ENCODE data around the gene GREM1.
A peak's percentile ranks its signal among the peaks of the same experiment; 100 is the strongest.

The GREM1 gene

DNA sequence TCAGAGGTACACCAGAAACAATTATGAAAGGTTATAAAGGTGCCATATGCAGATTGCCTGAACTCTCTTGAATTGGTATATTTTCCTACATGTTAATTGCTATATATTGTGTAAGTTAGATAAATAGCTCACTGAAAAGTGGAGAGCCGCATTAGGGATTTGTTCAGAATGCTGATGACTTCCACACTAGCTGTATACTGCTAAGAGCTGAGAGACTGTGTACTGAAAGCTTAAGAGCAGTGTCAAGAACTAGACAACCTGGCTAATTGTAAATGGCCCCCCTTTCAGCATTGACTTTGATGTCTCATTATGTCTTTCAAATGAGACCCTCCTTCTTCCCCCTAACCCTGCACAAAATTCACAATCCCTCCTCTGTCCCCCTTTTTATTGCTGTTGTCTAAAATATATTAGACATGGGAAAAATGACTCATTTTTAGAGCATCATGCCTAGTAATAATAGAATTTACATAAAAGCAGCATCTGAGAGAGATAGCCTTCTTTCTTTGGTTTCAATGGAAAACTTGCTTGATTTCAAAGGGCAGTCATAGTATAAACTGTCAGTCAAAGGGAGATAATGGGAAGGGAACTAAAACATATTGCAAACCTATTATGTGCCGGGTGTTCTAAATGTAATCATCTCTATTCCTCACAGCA lies 34.7 kb upstream of the GREM1 start:
- H3K4me1 ChIP-seq (ENCODE audit: control insufficient read depth, insufficient read depth, low read length), result peaks cover 61% of the 10 kb centered on the region
- H3K27me3 ChIP-seq (ENCODE audit: control insufficient read depth, insufficient read depth, low read length), result no peaks in the 10 kb centered on the region

DNA sequence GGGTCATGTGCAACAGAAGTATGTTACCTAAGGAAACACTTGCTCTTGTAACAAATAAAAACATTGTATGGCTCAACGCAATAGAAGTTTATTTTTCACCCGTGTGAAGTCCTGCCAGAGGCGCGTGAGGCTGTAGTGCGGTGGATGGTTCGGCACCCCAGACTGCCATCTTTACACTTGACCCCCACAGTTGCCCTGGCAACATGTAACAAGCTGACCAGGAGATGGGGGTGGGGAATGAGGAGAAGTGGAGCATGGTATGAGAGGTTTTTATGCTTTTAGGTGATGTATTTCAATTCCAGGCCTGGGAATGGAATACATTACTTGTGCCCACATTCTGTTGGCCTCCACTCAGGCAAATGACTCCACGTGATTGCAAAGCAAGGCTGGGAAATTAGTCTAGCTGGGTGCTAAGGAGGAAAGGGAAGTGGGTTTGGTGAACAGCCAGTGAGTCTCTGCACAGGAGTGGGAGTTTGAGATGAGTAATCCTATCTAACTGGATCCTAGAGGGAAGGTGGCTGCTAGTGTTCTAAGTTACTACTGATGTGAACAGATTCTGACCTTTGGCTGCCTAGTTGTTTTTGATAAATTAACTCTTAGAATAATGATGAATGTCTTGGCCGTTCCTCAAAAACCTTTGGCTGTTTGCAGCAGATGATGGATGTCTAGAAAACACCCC lies 33.8 kb upstream of the GREM1 start:
- Histone ChIP-seq H3K27me3 (ENCODE audit: control insufficient read depth, insufficient read depth, low read length) (no peaks in the 10 kb centered on the region), H3K4me3 (ENCODE audit: low read length) (peak overlapping the region; percentile 26), H3K4me1 (ENCODE audit: control insufficient read depth, insufficient read depth, low read length) (peaks cover 65% of the 10 kb centered on the region), H3K9ac (ENCODE audit: low read depth, low read length) (peak overlapping the region; percentile 81), H3K9me3 (replicated peaks; ENCODE audit: low read length) (no peaks in the 10 kb centered on the region), H3K36me3 (ENCODE audit: insufficient read depth, low read length) (no peaks in the 10 kb centered on the region), H3K4me2 (ENCODE audit: low read length) (peak overlapping the region; percentile 45)

More for the DNA sequence above, 34.7 kb upstream of the GREM1 start:
- H3K4me2 ChIP-seq (ENCODE audit: low read length), result peak overlapping the region; percentile 56
- peak overlapping the region; percentile 81 for H3K9ac ChIP-seq (ENCODE audit: low read depth, low read length)
- no peaks in the 10 kb centered on the region for H3K9me3 ChIP-seq (replicated peaks; ENCODE audit: low read length)
- H3K4me3 ChIP-seq (ENCODE audit: low read length), result peak overlapping the region; percentile 18
- H3K36me3 ChIP-seq (ENCODE audit: insufficient read depth, low read length), result no peaks in the 10 kb centered on the region

DNA sequence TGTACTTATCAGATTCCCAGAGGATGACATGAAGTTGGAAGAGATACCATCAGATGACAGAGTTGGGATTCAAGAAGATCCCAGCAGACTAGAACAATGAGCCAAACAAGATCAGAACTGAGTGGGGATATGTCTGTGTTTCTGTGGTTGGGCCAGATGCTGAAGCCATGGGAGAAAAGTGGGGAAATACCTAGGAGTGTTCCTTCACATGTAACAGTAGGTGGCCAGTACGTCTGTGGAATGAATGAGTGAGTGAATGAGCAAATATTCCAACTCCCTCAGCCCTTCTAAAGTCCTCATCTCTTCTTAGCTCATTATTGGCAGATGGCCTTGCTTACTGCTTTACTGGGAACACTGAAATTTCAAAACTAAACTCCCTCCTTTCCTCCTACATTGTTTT lies 32.2 kb upstream of the GREM1 start:
- Histone ChIP-seq H3K4me1 (ENCODE audit: control insufficient read depth, insufficient read depth, low read length) (peaks cover 65% of the 10 kb centered on the region), H3K9me3 (replicated peaks; ENCODE audit: low read length) (no peaks in the 10 kb centered on the region), H3K9ac (ENCODE audit: low read depth, low read length) (peak overlapping the region; percentile 56), H3K4me2 (ENCODE audit: low read length) (peak overlapping the region; percentile 45), H3K4me3 (ENCODE audit: low read length) (peak overlapping the region; percentile 13), H3K27me3 (ENCODE audit: control insufficient read depth, insufficient read depth, low read length) (no peaks in the 10 kb centered on the region), H3K36me3 (ENCODE audit: insufficient read depth, low read length) (no peaks in the 10 kb centered on the region)

DNA sequence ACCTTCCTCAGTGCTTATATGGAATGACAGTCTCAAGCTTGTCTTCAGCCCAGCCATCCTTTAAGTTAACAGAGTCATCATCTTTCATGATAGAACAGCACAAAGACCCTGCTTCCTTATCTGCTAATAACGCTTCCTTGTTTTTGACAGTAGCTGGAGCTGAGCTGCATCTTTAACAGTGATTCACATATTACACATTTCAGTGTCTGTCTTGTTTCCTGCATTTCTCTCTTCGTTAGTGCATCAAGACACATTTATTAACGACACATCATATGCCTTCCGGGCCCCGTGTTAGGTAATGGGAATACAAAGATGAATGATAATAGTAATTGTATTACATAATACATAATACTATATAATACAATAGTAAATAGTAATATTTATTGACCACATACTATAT lies 30.2 kb upstream of the GREM1 start:
- Histone ChIP-seq H3K4me2 (ENCODE audit: low read length) (peak overlapping the region; percentile 58), H3K9me3 (replicated peaks; ENCODE audit: low read length) (no peaks in the 10 kb centered on the region), H3K4me1 (ENCODE audit: control insufficient read depth, insufficient read depth, low read length) (peaks cover 56% of the 10 kb centered on the region), H3K36me3 (ENCODE audit: insufficient read depth, low read length) (no peaks in the 10 kb centered on the region), H3K9ac (ENCODE audit: low read depth, low read length) (peak overlapping the region; percentile 74), H3K27me3 (ENCODE audit: control insufficient read depth, insufficient read depth, low read length) (no peaks in the 10 kb centered on the region), H3K4me3 (ENCODE audit: low read length) (no peak overlapping the region)

DNA sequence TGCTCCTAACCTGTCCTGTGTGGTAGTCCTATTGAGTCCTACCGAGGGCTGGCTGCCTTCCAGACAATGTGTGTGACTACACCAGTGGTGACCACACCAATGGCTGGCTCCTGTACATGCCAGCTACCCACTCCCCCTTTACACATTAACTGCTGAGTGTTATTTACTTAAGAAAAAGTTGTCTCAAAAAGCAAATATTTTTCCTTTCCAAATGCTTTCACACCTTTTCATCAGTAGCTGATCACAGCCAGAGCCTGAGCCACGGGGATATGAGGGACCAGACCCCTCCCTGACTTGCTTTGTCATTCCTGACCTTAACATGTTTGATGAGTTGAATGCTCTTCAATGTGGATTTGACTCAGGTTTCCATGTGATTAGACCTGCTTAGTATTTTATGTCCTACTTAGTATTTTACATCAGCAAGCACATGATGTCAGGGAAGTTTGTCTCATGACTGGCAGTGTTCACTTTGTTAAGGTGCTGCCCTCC lies 29.6 kb upstream of the GREM1 start:
- Histone ChIP-seq H3K4me2 (ENCODE audit: low read length) (peak overlapping the region; percentile 58), H3K9ac (ENCODE audit: low read depth, low read length) (peak overlapping the region; percentile 74), H3K4me1 (ENCODE audit: control insufficient read depth, insufficient read depth, low read length) (peaks cover 50% of the 10 kb centered on the region)

DNA sequence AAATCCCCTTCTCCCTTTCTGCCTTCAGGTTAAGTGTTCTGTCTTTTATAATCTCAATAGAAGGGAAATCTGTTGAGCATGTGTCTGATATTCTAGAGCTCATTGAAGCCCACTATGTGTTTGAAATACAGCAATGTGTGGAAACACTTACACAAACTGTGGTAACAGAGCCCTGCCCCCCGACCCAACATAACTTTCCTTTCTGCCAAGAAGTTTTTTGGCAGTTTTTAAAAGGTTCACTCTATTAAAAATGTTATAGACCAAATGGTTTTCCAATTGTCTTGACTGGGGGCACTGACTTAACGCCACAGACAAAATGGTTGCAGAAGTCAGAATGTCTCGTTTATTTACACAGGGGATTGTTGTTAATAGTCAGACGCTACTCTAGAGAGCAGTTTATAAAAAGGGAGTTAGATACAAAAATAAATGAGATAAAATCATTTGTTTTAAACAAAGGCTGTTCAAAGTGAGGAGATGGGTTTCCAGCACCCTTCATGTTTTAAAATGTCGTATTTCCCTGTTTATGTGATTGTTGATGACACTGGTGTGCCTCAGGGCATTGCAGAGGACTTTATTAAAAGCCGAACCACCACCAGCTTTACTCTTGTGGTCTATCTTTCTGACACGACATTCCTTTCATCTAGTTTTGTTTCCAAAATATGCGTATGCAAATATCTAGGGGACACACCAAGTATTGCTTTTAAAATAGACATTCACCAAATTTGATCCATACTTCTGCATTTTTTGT lies 26.7 kb upstream of the GREM1 start:
- no peak overlapping the region for H3K4me2 ChIP-seq (ENCODE audit: low read length)
- no peaks in the 10 kb centered on the region for H3K36me3 ChIP-seq (ENCODE audit: insufficient read depth, low read length)
- H3K9ac ChIP-seq (ENCODE audit: low read depth, low read length), result no peak overlapping the region
- H3K9me3 ChIP-seq (replicated peaks; ENCODE audit: low read length), result no peaks in the 10 kb centered on the region
- H3K27me3 ChIP-seq (ENCODE audit: control insufficient read depth, insufficient read depth, low read length), result no peaks in the 10 kb centered on the region
- peaks cover 21% of the 10 kb centered on the region for H3K4me1 ChIP-seq (ENCODE audit: control insufficient read depth, insufficient read depth, low read length)
- H3K4me3 ChIP-seq (ENCODE audit: low read length), result no peak overlapping the region

More for the DNA sequence above, 29.6 kb upstream of the GREM1 start:
- no peaks in the 10 kb centered on the region for H3K9me3 ChIP-seq (replicated peaks; ENCODE audit: low read length)
- no peaks in the 10 kb centered on the region for H3K36me3 ChIP-seq (ENCODE audit: insufficient read depth, low read length)
- no peaks in the 10 kb centered on the region for H3K27me3 ChIP-seq (ENCODE audit: control insufficient read depth, insufficient read depth, low read length)
- H3K4me3 ChIP-seq (ENCODE audit: low read length), result no peak overlapping the region

DNA sequence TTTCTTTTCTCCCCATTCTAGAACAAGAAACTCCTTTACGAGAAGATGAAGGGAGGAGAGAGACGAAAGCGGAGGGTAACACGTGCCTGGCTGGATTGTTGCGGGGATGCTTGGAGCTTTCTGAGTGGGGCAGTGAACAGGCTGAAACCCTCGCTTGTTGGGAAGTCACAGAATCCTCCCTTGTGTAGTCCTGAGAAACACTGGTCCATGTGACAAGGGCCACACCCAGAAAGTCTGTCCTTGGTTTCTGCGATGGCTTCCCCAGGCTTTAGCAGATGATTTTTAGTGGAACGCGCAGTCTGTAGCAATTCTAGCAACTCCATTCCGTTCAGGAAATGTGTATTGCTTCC lies 26.1 kb upstream of the GREM1 start:
- Histone ChIP-seq H3K36me3 (ENCODE audit: insufficient read depth, low read length) (no peaks in the 10 kb centered on the region), H3K4me3 (ENCODE audit: low read length) (no peak overlapping the region), H3K9ac (ENCODE audit: low read depth, low read length) (no peak overlapping the region), H3K9me3 (replicated peaks; ENCODE audit: low read length) (no peaks in the 10 kb centered on the region), H3K4me2 (ENCODE audit: low read length) (no peak overlapping the region), H3K27me3 (ENCODE audit: control insufficient read depth, insufficient read depth, low read length) (no peaks in the 10 kb centered on the region), H3K4me1 (ENCODE audit: control insufficient read depth, insufficient read depth, low read length) (peaks cover 19% of the 10 kb centered on the region)

DNA sequence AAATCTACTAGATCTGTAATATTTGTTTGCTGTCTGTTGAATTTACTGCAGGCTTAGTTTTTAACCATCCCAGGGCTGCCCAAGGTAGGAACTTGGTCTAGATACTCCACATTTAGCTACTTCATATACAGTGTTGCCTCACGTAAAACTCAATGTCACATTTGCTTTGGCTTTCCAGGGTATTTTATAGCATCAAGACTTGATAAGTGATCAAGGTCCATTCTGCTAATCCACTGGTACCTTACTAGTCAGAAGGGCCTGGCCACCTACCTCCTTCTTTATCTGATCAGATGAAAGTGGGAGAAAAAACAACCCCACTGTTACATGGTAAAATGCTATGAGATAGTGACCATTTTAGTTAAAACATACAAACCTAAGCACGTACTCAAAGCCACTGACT lies 25.5 kb upstream of the GREM1 start:
- no peak overlapping the region for H3K4me2 ChIP-seq (ENCODE audit: low read length)
- H3K9me3 ChIP-seq (replicated peaks; ENCODE audit: low read length), result no peaks in the 10 kb centered on the region
- H3K4me3 ChIP-seq (ENCODE audit: low read length), result no peak overlapping the region
- no peak overlapping the region for H3K9ac ChIP-seq (ENCODE audit: low read depth, low read length)
- H3K4me1 ChIP-seq (ENCODE audit: control insufficient read depth, insufficient read depth, low read length), result peaks cover 13% of the 10 kb centered on the region
- H3K27me3 ChIP-seq (ENCODE audit: control insufficient read depth, insufficient read depth, low read length), result no peaks in the 10 kb centered on the region
- H3K36me3 ChIP-seq (ENCODE audit: insufficient read depth, low read length), result no peaks in the 10 kb centered on the region

DNA sequence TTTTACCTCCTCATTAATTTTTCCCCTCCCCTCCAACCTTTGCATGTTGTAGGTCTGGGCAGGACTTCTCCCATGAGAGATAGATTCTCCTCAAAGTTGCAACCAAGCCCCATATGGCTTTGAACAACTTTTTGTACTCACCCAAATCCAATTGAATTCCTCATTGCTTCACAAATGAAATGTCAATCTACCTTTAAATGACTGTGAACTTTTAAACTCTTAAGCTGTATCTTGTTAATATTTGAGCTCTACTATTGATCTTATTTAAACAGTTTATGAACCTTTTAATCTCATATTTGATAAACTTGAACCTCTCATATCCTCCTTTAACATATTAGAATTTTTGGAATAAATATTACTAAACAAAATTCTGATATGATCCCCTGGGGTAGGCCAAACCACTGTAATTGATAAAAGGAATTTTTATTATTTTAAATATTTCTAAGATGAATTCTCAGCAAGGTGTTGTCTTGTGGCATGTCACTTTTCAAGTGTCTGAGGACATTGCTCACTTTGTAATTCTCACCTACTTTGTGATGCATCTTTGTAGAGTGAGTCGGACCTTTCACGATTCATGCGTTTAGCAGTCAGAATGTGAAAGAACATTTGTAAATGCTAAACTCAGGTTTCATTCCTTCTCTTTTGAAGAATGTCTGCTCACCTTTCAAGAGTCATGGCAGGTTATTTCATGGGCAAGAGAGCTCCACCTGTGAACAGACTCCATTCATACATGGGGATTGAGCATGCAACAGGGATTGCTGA lies 23.4 kb upstream of the GREM1 start:
- no peaks in the 10 kb centered on the region for H3K36me3 ChIP-seq (ENCODE audit: insufficient read depth, low read length)
- H3K9ac ChIP-seq (ENCODE audit: low read depth, low read length), result no peak overlapping the region
- H3K9me3 ChIP-seq (replicated peaks; ENCODE audit: low read length), result no peaks in the 10 kb centered on the region
- H3K27me3 ChIP-seq (ENCODE audit: control insufficient read depth, insufficient read depth, low read length), result no peaks in the 10 kb centered on the region
- peaks cover 6% of the 10 kb centered on the region for H3K4me1 ChIP-seq (ENCODE audit: control insufficient read depth, insufficient read depth, low read length)
- no peak overlapping the region for H3K4me2 ChIP-seq (ENCODE audit: low read length)
- H3K4me3 ChIP-seq (ENCODE audit: low read length), result no peak overlapping the region

DNA sequence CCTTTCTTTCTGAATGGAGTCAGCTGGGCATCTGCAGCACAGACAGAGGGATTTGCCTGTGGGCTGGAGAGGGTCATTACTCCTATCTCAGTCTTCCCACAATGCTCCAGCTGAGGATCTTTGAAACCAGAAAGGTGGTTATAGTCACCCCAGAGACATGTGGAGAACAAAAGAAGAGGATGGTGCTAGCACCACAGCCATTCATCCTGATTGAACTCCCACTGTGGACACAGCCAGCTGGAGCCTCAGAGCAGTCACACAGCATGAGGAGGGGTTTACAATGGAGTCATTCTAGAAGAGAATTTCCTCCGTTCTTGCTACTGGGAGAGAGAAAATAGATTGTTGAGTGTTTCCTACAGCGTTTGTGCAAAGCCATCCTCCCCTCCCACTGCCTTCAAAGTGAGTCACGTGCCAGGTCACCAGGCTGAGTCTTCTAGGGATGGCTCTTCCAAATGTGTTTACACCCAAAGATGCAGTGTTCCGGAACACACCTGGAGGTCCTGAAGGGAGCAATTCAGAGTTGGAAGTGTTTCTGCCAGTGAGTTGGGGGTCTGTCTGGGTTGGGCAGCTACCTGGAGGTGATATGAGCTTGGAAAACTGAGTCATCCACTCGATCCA lies 18.9 kb upstream of the GREM1 start:
- H3K36me3 ChIP-seq (ENCODE audit: insufficient read depth, low read length), result no peaks in the 10 kb centered on the region
- H3K27me3 ChIP-seq (ENCODE audit: control insufficient read depth, insufficient read depth, low read length), result no peaks in the 10 kb centered on the region
- H3K4me2 ChIP-seq (ENCODE audit: low read length), result no peak overlapping the region
- H3K4me3 ChIP-seq (ENCODE audit: low read length), result no peak overlapping the region
- H3K4me1 ChIP-seq (ENCODE audit: control insufficient read depth, insufficient read depth, low read length), result peaks cover 23% of the 10 kb centered on the region
- no peaks in the 10 kb centered on the region for H3K9me3 ChIP-seq (replicated peaks; ENCODE audit: low read length)
- no peak overlapping the region for H3K9ac ChIP-seq (ENCODE audit: low read depth, low read length)
